Mammary epithelial cell (primary cell): ENCODE data around the gene GRIP1.

Source experiments
- CTCF ChIP-seq, 2 donors: IDR thresholded peaks in 1 of 2; conservative IDR thresholded peaks in 1 of 2; 2 replicates each; pipeline ENCODE4 v1.5.1; 2011 to 2012; ENCODE audit warnings: inconsistent platforms in 2 of 2, low read length in 2 of 2, mild to moderate bottlenecking in 2 of 2, control low read depth in 1 of 2, low read depth in 1 of 2; ENCODE audit not compliant: insufficient read depth in 1 of 2; ENCODE audit errors: extremely low read depth in 1 of 2
- EZH2 ChIP-seq: IDR thresholded peaks from 2 replicates; pipeline ENCODE4 v1.6.1; 2012; ENCODE audit warnings: low read length, inconsistent platforms, borderline replicate concordance

- no peak for TF ChIP-seq CTCF (conservative IDR thresholded peaks at IDR 0.05 in 1 of 2, IDR thresholded peaks at IDR 0.05 in 1 of 2; ENCODE audit: extremely low read depth in 1 of 2, insufficient read depth in 1 of 2, low read depth in 1 of 2, low read length in 2 of 2)
- no peak for TF ChIP-seq EZH2
These were observed 80.8 kb downstream of the GRIP1 start for GRCh38 chr12:66598079-66598478.
